ENCODE measurements around the gene GLRX. TPM values are rescaled to one million over a fixed set of nuclear protein-coding genes. Genes with fewer than 3 reads are reported as not detected.
"Not testable (repeated sequence)": the region's sequence is repeated elsewhere in the genome, so short reads cannot be mapped to it uniquely, and the experiment has no call there.

The GLRX gene
- total RNA-seq, 2 experiments from 2014 or later: 50.4 to 51.1 TPM

DNA sequence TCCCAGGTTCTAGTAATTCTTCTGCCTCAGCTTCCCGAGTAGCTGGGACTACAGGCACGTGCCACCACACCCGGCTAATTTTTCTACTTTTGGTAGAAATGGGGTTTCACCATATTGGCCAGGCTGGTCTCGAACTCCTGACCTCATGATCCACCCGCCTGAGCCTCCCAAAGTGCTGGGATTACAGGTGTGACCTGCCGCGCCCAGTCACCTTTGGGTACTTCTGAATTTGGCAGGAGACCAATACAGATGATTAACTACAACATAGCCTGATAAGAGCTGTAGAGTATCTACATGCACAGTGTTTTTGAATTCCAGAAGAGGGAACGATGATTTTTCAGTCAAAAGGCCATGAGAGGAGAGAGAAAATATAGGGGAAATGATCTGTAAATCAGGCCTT is 9.5 kb downstream of the GLRX start:
- DNase-seq; H3K4me3 Mint-ChIP-seq; H3K9me3 Mint-ChIP-seq; H3K27me3 Mint-ChIP-seq (ENCODE audit: low read depth); H3K27ac Mint-ChIP-seq; intact Hi-C loops (cut with micrococcal nuclease): not testable (repeated sequence)
- H3K36me3 Mint-ChIP-seq (ENCODE audit: low read depth): peaks cover 17% of the 10 kb centered on the region
- peaks cover 91% of the 10 kb centered on the region for H3K4me1 Mint-ChIP-seq (ENCODE audit: low read depth)
- CTCF ChIA-PET: interaction anchor here (1.5 to 1.6 kb wide), 2 partner anchors 9 to 27 kb away, joined by 5 to 6 read pairs; partner anchors contain the start of gene GLRX

DNA sequence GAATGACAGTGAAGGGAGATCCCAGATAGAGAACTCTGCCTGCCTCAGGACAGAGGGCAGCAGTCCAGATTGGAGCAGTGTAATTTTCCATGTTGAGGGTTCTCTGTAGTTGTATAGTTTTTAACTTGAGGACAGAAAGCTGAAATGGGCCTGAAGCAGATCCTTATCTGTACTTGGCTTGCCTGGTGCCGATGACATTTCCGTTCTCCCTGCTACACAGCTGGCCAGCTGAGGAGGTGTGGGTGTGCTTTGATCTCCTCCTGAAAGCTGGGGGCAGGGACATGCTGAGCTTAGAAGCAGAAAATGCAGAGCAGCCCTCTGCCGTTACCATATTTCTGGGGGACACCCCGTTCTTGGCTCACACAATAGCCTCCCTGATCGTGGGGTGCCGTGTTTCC is 10.5 kb downstream of the GLRX start:
- peaks cover 17% of the 10 kb centered on the region for H3K36me3 Mint-ChIP-seq (ENCODE audit: low read depth)
- peak; percentile 66 for DNase-seq
- H3K4me3 Mint-ChIP-seq: peak overlapping the region; percentile 44
- H3K9me3 Mint-ChIP-seq: no peaks in the 10 kb centered on the region
- H3K27ac Mint-ChIP-seq: peak overlapping the region; percentile 81
- H3K27me3 Mint-ChIP-seq (ENCODE audit: low read depth): no peaks in the 10 kb centered on the region
- peaks cover 85% of the 10 kb centered on the region for H3K4me1 Mint-ChIP-seq (ENCODE audit: low read depth)
- intact Hi-C loops (cut with micrococcal nuclease): no loop called here
- CTCF ChIA-PET: interaction anchor here (0.8 to 1.6 kb wide), 3 partner anchors 10 to 31 kb away, joined by 3 to 6 read pairs (median 5); partner anchors contain the start of gene GLRX

DNA sequence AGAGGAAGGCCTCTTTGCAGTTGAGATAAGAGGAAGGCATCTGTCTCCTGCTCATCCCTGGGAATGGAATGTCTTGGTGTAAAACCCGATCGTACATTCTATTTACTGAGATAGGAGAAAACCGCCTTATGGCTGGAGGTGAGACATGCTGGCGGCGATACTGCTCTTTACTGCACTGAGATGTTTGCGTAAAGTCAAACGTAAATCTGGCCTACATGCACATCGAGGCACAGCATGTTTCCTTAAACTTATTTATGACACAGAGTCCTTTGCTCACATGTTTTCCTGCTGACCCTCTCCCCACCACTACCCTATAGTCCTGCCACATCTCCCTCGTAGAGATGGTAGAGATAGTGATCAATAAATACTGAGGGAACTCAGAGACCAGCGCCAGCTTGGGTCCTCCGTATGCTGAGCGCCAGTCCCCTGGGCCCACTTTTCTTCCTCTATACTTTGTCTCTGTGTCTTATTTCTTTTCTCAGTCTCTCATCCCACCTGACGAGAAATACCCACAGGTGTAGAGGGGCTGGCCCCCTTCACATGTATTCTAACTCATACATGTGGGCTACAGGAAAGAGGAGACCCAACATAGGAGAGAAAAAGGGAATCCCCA is 11.0 kb downstream of the GLRX start:
- Mint-ChIP-seq H3K4me3 (peak overlapping the region; percentile 44), H3K27ac (peak overlapping the region; percentile 81), H3K36me3 (ENCODE audit: low read depth) (peaks cover 17% of the 10 kb centered on the region), H3K4me1 (ENCODE audit: low read depth) (peaks cover 80% of the 10 kb centered on the region)
- intact Hi-C loops (cut with micrococcal nuclease); DNase-seq; H3K9me3 Mint-ChIP-seq; H3K27me3 Mint-ChIP-seq (ENCODE audit: low read depth): not testable (repeated sequence)
- CTCF ChIA-PET: interaction anchor here (0.8 to 1.8 kb wide), 4 partner anchors 11 to 30 kb away, joined by 3 to 6 read pairs (median 5); partner anchors contain the start of gene GLRX

DNA sequence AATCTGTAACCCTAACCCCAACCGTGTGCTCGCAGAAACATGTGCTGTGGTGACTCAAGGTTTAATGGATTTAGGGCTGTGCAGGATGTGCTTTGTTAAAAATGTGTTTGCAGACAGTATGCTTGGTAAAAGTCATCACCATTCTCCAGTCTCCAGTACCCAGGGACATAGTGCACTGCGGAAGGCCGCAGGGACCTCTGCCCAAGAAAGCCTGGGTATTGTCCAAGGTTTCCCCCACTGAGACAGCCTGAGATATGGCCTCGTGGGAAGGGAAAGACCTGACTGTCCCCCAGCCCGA is 11.5 kb downstream of the GLRX start:
- intact Hi-C loops (cut with micrococcal nuclease); H3K9me3 Mint-ChIP-seq; H3K27me3 Mint-ChIP-seq (ENCODE audit: low read depth); DNase-seq: not testable (repeated sequence)
- Mint-ChIP-seq H3K4me3 (peak overlapping the region; percentile 47), H3K4me1 (ENCODE audit: low read depth) (peaks cover 75% of the 10 kb centered on the region), H3K27ac (peak overlapping the region; percentile 81), H3K36me3 (ENCODE audit: low read depth) (peaks cover 13% of the 10 kb centered on the region)
- CTCF ChIA-PET: interaction anchor here (1.4 to 3.8 kb wide), 4 partner anchors 8 to 33 kb away, joined by 5 to 13 read pairs (median 8); partner anchors contain the start of gene GLRX

DNA sequence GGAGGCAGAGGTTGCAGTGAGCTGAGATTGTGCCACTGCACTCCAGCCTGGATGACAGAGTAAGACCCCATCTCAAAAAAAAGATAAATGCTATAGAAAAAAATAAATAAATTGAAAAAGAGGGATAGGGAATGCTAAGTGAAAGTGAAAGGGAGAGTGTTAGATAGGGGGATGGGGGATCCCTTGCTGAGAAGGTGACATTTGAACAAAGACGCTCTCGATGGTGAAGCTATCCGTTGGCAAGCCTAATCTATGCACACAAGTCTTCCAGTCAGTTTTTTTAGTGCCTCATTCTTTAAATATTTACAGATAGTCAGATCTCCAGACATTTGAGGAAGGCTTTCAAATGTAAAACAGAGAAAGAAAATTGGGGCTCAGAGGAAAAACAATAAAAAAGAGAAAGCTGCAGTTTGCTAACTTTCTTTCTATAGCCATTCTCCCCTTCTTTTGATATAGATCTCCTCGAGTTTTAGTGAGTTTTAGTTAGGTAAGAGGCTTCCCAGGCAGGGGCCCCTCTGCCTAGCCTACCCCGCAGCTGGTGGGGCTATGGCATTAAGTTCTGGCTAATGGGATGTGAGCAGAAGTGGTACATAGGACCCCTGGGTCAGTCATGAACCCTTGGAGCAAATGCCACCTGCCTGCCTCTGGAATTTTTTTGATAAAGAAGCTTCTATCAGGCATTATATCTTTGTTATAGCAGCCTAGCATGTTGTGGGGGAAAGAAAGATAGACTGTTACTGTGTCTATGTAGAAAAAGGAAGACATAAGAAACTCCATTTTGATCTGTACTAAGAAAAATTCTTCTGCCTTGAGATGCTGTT is 12.0 kb downstream of the GLRX start:
- CTCF ChIA-PET: interaction anchor here (0.9 to 3.8 kb wide), 8 partner anchors 9 to 33 kb away, joined by 3 to 13 read pairs (median 8); partner anchors contain the start of gene GLRX
- Mint-ChIP-seq H3K36me3 (ENCODE audit: low read depth) (peaks cover 10% of the 10 kb centered on the region), H3K4me1 (ENCODE audit: low read depth) (peaks cover 69% of the 10 kb centered on the region), H3K4me3 (peak overlapping the region; percentile 47), H3K27me3 (ENCODE audit: low read depth) (no peaks in the 10 kb centered on the region), H3K9me3 (no peaks in the 10 kb centered on the region), H3K27ac (peak overlapping the region; percentile 81)
- intact Hi-C loops (cut with micrococcal nuclease): no loop called here
- DNase-seq: no peak

DNA sequence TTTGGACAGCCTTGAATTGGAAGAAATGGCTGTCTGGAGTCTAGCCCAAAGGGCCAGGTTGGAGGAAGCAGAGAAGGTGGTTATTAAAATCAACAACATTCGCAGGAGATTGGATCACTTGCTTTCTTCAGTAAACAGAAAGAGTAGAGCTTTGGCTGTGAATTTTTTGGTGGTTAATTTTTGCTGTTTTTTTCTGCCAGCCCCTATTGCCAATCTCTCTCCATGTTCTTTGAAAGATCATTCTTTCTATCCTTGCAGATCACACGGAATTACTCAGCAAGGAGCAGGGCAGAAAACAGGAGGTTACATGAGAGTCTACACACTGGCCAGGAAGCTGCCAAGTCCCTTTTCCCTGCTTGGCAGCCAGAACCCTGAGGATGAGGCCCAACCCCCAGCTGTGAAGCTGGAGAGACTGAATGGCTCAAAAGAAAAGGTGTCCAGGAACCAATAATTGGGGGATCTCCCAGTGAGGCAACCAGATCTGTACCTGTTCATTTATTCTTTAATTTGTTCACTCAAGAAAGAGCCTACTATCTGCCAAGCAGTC is 13.0 kb downstream of the GLRX start:
- no peaks in the 10 kb centered on the region for H3K27me3 Mint-ChIP-seq (ENCODE audit: low read depth)
- H3K4me3 Mint-ChIP-seq: peak overlapping the region; percentile 43
- peaks cover 60% of the 10 kb centered on the region for H3K4me1 Mint-ChIP-seq (ENCODE audit: low read depth)
- H3K36me3 Mint-ChIP-seq (ENCODE audit: low read depth): peaks cover 9% of the 10 kb centered on the region
- intact Hi-C loops (cut with micrococcal nuclease): no loop called here
- DNase-seq: no peak
- CTCF ChIA-PET: interaction anchor here (0.9 to 3.8 kb wide), 12 partner anchors 10 to 41 kb away, joined by 3 to 33 read pairs (median 6); partner anchors contain the start of gene GLRX
- H3K9me3 Mint-ChIP-seq: no peaks in the 10 kb centered on the region
- peak overlapping the region; percentile 81 for H3K27ac Mint-ChIP-seq

DNA sequence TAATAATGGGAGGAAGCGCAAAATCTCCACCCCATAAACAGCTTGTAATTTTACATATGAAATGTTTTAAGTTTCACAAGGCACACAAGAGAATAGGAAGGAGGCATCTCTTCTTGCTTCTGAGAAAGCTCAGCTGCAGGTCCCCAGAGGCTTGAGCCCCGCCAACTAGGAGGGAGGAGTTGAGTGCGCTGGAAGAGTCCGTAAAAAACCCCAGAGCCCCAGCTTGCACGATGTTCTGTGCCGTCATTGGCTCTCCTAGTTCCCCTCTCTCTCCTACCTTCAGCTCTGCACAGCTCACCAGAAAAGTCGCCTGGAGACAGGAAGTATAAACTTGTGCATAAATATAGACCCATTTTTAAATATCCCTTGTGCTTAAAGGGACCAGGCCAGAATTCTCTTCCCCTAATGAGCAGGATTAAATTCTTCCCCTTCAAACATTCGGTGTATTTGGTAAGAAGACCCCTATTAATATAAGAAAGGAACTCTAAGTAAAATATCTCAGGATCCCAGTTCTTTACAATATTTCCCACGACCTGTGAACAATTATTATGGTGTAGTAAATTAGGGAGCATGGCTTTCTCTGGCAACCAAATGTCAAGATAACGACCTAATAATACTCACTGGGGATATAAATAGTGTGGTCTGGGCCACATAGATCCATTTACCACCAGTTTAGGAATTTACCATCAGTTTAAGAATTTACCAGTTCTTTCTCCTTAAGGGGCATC is 13.7 kb downstream of the GLRX start:
- Mint-ChIP-seq H3K4me1 (ENCODE audit: low read depth) (peaks cover 55% of the 10 kb centered on the region), H3K9me3 (no peaks in the 10 kb centered on the region), H3K4me3 (peak overlapping the region; percentile 57), H3K27me3 (ENCODE audit: low read depth) (no peaks in the 10 kb centered on the region), H3K27ac (peak overlapping the region; percentile 81), H3K36me3 (ENCODE audit: low read depth) (peaks cover 5% of the 10 kb centered on the region)
- intact Hi-C loops (cut with micrococcal nuclease): loop anchor here (1.0 kb wide), 9 partner anchors 9 to 255 kb away; partner anchors contain the start of genes GLRX, RFESD and SKIC3
- DNase-seq: peak; percentile 92
- CTCF ChIA-PET: interaction anchor here (0.9 to 3.8 kb wide), 12 partner anchors 13 to 41 kb away, joined by 3 to 33 read pairs (median 4); partner anchors contain the start of gene GLRX

DNA sequence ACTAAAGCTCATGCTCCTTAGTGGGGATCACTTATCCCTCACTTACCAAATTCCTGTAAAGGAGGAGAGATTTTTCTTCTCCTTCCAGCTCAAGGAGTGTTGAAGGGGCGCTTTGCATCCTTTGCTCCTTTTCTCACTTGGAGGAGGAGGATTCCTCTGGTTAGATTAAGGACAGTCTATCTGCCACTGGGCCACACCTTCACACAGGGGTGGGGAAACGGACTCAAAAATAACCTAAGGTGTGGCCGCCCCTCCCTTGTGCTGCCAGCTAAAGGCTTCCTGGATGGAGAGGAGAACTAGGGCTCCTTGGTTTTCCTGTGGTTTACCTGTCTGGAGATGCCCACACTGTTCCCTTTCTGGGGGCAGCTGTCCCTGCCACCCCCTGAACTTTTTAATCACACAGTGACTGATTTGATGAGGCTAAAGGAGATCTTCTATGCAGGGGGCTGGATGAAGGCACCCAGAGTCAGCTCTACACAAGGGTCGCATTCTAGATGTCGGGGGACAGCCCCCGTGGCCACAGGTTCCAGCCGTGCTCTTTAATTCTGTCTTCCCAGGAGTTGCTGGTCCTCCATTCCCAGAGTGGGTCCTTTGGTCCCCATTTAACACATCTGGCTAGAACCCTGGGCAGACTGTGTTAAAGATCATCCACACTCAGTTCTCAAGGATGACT is 14.4 kb downstream of the GLRX start:
- peaks cover 5% of the 10 kb centered on the region for H3K36me3 Mint-ChIP-seq (ENCODE audit: low read depth)
- CTCF ChIA-PET: interaction anchor here (0.6 to 3.8 kb wide), 14 partner anchors 13 to 1370 kb away, joined by 3 to 33 read pairs (median 4); partner anchors contain the start of gene GLRX
- no peaks in the 10 kb centered on the region for H3K9me3 Mint-ChIP-seq
- peak overlapping the region; percentile 57 for H3K4me3 Mint-ChIP-seq
- no peaks in the 10 kb centered on the region for H3K27me3 Mint-ChIP-seq (ENCODE audit: low read depth)
- intact Hi-C loops (cut with micrococcal nuclease): loop anchor here (1.0 kb wide), 9 partner anchors 10 to 254 kb away; partner anchors contain the start of genes GLRX, RFESD and SKIC3
- peaks cover 51% of the 10 kb centered on the region for H3K4me1 Mint-ChIP-seq (ENCODE audit: low read depth)
- DNase-seq: no peak
- H3K27ac Mint-ChIP-seq: peak overlapping the region; percentile 81

DNA sequence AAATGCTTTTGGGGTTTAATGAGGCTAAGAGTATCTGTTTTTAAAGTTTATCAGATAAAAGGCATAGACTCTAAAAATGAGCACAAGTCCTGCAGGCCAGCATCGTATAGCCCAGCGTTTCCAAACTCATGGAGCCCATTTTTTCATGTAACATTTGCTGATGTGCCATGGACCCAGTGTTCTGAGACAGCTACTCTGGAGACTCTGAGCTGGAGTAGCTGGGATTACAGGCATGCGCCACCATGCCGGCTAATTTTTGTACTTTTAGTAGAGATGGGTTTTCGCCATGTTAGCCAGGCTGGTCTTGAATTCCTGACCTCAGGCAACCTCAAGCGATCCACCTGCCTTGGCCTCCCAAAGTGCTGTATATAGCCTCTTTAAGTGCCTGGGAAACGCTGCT is 15.8 kb downstream of the GLRX start:
- DNase-seq: no peak
- Mint-ChIP-seq H3K4me1 (ENCODE audit: low read depth) (peaks cover 39% of the 10 kb centered on the region), H3K36me3 (ENCODE audit: low read depth) (peaks cover 3% of the 10 kb centered on the region), H3K4me3 (no peak overlapping the region), H3K27ac (no peak overlapping the region), H3K9me3 (no peaks in the 10 kb centered on the region), H3K27me3 (ENCODE audit: low read depth) (no peaks in the 10 kb centered on the region)
- intact Hi-C loops (cut with micrococcal nuclease): no loop called here
- CTCF ChIA-PET: interaction anchor here (1.1 to 3.4 kb wide), 3 partner anchors 15 to 42 kb away, joined by 4 to 33 read pairs (median 5); no protein-coding TSS in a partner anchor

DNA sequence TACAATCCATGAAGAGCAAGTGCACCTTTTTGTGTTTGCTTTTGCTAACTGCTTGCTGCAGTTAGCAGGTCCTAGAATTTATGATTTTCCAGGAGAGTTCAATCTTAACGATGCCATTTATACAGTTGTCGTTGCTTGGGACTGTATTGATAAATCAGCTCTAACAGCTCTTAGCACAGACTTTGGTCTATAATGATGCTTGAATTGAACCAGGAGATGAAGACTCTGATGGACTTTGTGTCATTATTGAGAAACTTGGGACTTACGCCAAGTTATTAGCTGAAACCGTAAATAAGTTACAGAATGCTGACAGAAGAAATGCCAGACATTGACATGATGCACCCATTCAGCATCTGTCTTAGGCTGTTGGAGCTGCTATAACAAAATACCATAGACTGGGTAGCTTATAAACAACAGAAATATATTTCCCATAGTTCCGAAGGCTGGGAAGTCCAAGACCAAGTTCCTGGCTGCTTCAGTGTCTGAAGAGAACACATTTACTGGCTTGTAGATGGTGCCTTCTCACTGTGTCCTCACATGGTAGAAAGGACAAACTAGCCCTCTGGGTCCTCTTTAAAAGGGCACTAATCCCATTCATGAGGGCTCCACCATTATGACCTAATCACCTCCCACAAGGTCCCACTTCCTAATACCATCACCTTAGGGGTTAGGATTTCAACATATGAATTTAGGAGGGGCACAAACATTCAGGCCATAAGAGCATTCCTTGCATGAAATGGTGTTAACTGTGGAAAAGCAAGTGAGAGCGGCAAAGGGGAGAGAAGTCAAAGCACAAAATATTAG is 17.6 kb downstream of the GLRX start:
- peaks cover 23% of the 10 kb centered on the region for H3K4me1 Mint-ChIP-seq (ENCODE audit: low read depth)
- intact Hi-C loops (cut with micrococcal nuclease): no loop called here

More for the DNA sequence above, 17.6 kb downstream of the GLRX start:
- CTCF ChIA-PET: interaction anchor here (1.5 to 1.8 kb wide), 3 partner anchors 23 to 140 kb away, joined by 3 to 11 read pairs (median 4); no protein-coding TSS in a partner anchor
- Mint-ChIP-seq H3K36me3 (ENCODE audit: low read depth) (peaks cover 1% of the 10 kb centered on the region), H3K27me3 (ENCODE audit: low read depth) (no peaks in the 10 kb centered on the region), H3K4me3 (no peak overlapping the region), H3K9me3 (no peaks in the 10 kb centered on the region), H3K27ac (no peak overlapping the region)
- DNase-seq: no peak
